WTC11 (cell line): ENCODE data around the gene MKNK2. TPM values are rescaled to one million over a fixed set of nuclear protein-coding genes. Genes with fewer than 3 reads are reported as not detected.
"Not testable (repeated sequence)": the region's sequence is repeated elsewhere in the genome, so short reads cannot be mapped to it uniquely, and the experiment has no call there.

Source experiments
- ATAC-seq: fragments of 200-7000 bp; cut with Tn5 transposase; 2 replicates; pipeline ENCODE4 v1.10.0; 2021; ENCODE audit warnings: mild to moderate bottlenecking, moderate library complexity
- CTCF ChIA-PET: fragments of 300-600 bp; sonication (Branson Sonifier 250); formaldehyde crosslinking; loops from one replicate; lab custom pipeline; 2021; ENCODE audit warnings: antibody characterized with exemption; lab: Charles Lee
- POLR2A ChIA-PET: fragments of 350-600 bp; sonication (Branson Sonifier 250); formaldehyde crosslinking; loops from one replicate; lab custom pipeline; 2021; ENCODE audit warnings: antibody characterized with exemption; lab: Charles Lee
- DNase-seq: peaks from one replicate; pipeline ENCODE4 v3.0.0; 2021; ENCODE audit warnings: low spot score
- H3K27ac Mint-ChIP-seq: 2 replicates; pipeline ENCODE4 v1.8.0; 2021; ENCODE audit warnings: mixed read lengths
- H3K27me3 Mint-ChIP-seq: 2 replicates; pipeline ENCODE4 v1.8.0; 2021; ENCODE audit warnings: low read depth, mild to moderate bottlenecking, moderate library complexity, mixed read lengths
- H3K36me3 Mint-ChIP-seq: 2 replicates; pipeline ENCODE4 v1.8.0; 2021; ENCODE audit warnings: mixed read lengths
- H3K4me1 Mint-ChIP-seq: 2 replicates; pipeline ENCODE4 v1.8.0; 2022; ENCODE audit warnings: mixed read lengths
- H3K4me3 Mint-ChIP-seq: 2 replicates; pipeline ENCODE4 v1.8.0; 2021; ENCODE audit warnings: mild to moderate bottlenecking, moderate library complexity, mixed read lengths
- H3K9me3 Mint-ChIP-seq: 2 replicates; pipeline ENCODE4 v1.8.0; 2021; ENCODE audit warnings: mixed read lengths
- AFF4 ChIP-seq: sonication (generic); formaldehyde crosslinking; IDR thresholded peaks from 2 replicates; pipeline ENCODE4 v1.8.1; 2023; ENCODE audit warnings: mild to moderate bottlenecking, missing genetic modification reagents, borderline replicate concordance
- ATF2 ChIP-seq: sonication (generic); formaldehyde crosslinking; IDR thresholded peaks from 2 replicates; pipeline ENCODE4 v1.8.1; 2022; ENCODE audit warnings: low read depth, missing genetic modification reagents, borderline replicate concordance
- CDX4 ChIP-seq: fragments of 250-450 bp; sonication (Bioruptor Pico); IDR thresholded peaks from 2 replicates; pipeline ENCODE4 v1.9.0; 2021; ENCODE audit warnings: moderate library complexity, mild to moderate bottlenecking, inconsistent platforms, borderline replicate concordance
- GTF2I ChIP-seq: fragments of 250-450 bp; sonication (Bioruptor Pico); conservative IDR thresholded peaks from 2 replicates; pipeline ENCODE4 v1.4.0; 2021; ENCODE audit warnings: mild to moderate bottlenecking
- JUN ChIP-seq: sonication (generic); formaldehyde crosslinking; IDR thresholded peaks from 2 replicates; pipeline ENCODE4 v1.8.0; 2023; ENCODE audit warnings: mild to moderate bottlenecking, missing genetic modification reagents
- NR1H2 ChIP-seq: sonication (generic); formaldehyde crosslinking; IDR thresholded peaks from 2 replicates; pipeline ENCODE4 v1.9.0; 2021; ENCODE audit warnings: mild to moderate bottlenecking, moderate library complexity, missing genetic modification reagents
- PRDM15 ChIP-seq: sonication (generic); formaldehyde crosslinking; IDR thresholded peaks from 2 replicates; pipeline ENCODE4 v1.8.0; 2022; ENCODE audit warnings: missing genetic modification reagents
- STAT6 ChIP-seq: sonication (generic); formaldehyde crosslinking; conservative IDR thresholded peaks from 2 replicates; pipeline ENCODE4 v1.8.1; 2023; ENCODE audit warnings: mild to moderate bottlenecking, low read depth, missing genetic modification reagents, moderate library complexity
- USF2 ChIP-seq: sonication (generic); formaldehyde crosslinking; IDR thresholded peaks from 2 replicates; pipeline ENCODE4 v1.8.1; 2023; ENCODE audit warnings: mild to moderate bottlenecking, missing genetic modification reagents, moderate library complexity
- ZNF121 ChIP-seq: sonication (generic); formaldehyde crosslinking; IDR thresholded peaks from 2 replicates; pipeline ENCODE4 v1.8.0; 2023; ENCODE audit warnings: missing genetic modification reagents
- ZNF281 ChIP-seq: sonication (generic); formaldehyde crosslinking; IDR thresholded peaks from 2 replicates; pipeline ENCODE4 v1.8.0; 2023; ENCODE audit warnings: mild to moderate bottlenecking, missing genetic modification reagents
- ZNF317 ChIP-seq: sonication (generic); formaldehyde crosslinking; IDR thresholded peaks from 2 replicates; pipeline ENCODE4 v1.8.1; 2023; ENCODE audit warnings: low read depth, mild to moderate bottlenecking, moderate library complexity, missing genetic modification reagents, borderline replicate concordance
- total RNA-seq: library from RNA; stranded (reverse); gene quantifications from 3 replicates; pipeline ENCODE4 v1.2.3, GENCODE V29; 2021

MKNK2 gene
- total RNA-seq, 1 experiment from 2014 or later = 165 TPM

GRCh38 chr19:2086695-2087620 is 35.9 kb upstream of the MKNK2 start:
- H3K27me3 Mint-ChIP-seq, ATAC-seq, H3K27ac Mint-ChIP-seq, H3K36me3 Mint-ChIP-seq, H3K4me3 Mint-ChIP-seq, H3K9me3 Mint-ChIP-seq, DNase-seq: not testable (repeated sequence)
- ChIA-PET CTCF (interaction anchor here (0.8 to 0.9 kb wide), 2 partner anchors 9 to 67 kb away, joined by 3 read pairs; no protein-coding TSS in a partner anchor), POLR2A (interaction anchor here (0.6 kb wide), 1 partner anchor 66 kb away, joined by 3 read pairs; no protein-coding TSS in a partner anchor)
- TF ChIP-seq ZNF121 (CRISPR knock-in tag) (peak; percentile 91), GTF2I (CRISPR knock-in tag) (peak; percentile 42; the same call in 1 of the 2 replicates)
- peaks cover 23% of the 10 kb centered on the region for H3K4me1 Mint-ChIP-seq

GRCh38 chr19:2084993-2085720 is 34.1 kb upstream of the MKNK2 start:
- H3K4me3 Mint-ChIP-seq = no peak overlapping the region
- POLR2A ChIA-PET = no interaction called here
- TF ChIP-seq ZNF317 (CRISPR knock-in tag) (no peak), ATF2 (CRISPR knock-in tag) (no peak), NR1H2 (CRISPR knock-in tag) (no peak), CDX4 (CRISPR knock-in tag) (no peak), STAT6 (CRISPR knock-in tag) (no peak), AFF4 (CRISPR knock-in tag) (no peak), PRDM15 (CRISPR knock-in tag) (no peak), ZNF281 (no peak), USF2 (CRISPR knock-in tag) (no peak), JUN (CRISPR knock-in tag) (no peak)

More at GRCh38 chr19:2084993-2085720, 34.1 kb upstream of the MKNK2 start:
- Mint-ChIP-seq H3K36me3 (no peaks in the 10 kb centered on the region), H3K4me1 (peaks cover 15% of the 10 kb centered on the region), H3K27me3 (no peaks in the 10 kb centered on the region), H3K9me3 (no peaks in the 10 kb centered on the region), H3K27ac (peak overlapping the region; percentile 91)
- DNase-seq = no peak
- CTCF ChIA-PET = interaction anchor here (0.7 kb wide), 2 partner anchors 97 to 259 kb away, joined by 3 read pairs; no protein-coding TSS in a partner anchor
- no peak for ATAC-seq
